Sigmoid colon (tissue), 3 donors: ENCODE results near the gene TNIP2.

Source experiments
- POLR2A ChIP-seq, 2 donors: fragments of 450-650 bp; IDR thresholded peaks; one replicate each; pipeline ENCODE4 v1.6.1; 2016; ENCODE audit warnings: antibody characterized with exemption in 2 of 2, mild to moderate bottlenecking in 2 of 2, moderate library complexity in 2 of 2
- TF ChIP-seq, protein P1 (sequence below), 4 experiments: fragments of 450-650 bp in 3 of 4; fragments of 200-600 bp in 1 of 4; IDR thresholded peaks; one replicate each; pipeline ENCODE4 v1.5.1; 2016 to 2019; ENCODE audit warnings: antibody characterized with exemption in 4 of 4, mild to moderate bottlenecking in 3 of 4, moderate library complexity in 2 of 4

DNA sequence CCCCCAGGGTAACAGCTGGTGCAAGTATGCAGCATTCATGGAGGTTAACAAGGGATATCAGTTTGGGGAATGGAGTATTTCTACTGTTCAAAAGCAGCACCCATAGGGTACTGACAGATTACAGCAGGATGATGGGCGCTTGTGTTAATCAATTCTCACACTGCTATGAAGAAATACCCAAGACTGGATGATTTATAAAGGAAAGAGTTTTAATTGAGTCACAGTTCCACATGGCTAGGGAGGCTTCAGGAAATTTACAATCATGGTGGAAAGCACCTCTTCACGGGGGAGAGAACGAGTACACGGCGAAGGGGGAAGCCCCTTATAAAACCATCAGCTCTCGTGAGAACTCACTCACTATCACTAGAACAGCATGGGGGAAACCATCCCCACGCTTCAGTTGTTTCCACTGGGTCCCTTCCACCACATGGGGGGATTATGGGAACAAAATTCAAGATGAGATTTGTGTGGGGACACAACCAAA, 64.1 kb downstream of the TNIP2 start:
- TF ChIP-seq, protein P1, sequence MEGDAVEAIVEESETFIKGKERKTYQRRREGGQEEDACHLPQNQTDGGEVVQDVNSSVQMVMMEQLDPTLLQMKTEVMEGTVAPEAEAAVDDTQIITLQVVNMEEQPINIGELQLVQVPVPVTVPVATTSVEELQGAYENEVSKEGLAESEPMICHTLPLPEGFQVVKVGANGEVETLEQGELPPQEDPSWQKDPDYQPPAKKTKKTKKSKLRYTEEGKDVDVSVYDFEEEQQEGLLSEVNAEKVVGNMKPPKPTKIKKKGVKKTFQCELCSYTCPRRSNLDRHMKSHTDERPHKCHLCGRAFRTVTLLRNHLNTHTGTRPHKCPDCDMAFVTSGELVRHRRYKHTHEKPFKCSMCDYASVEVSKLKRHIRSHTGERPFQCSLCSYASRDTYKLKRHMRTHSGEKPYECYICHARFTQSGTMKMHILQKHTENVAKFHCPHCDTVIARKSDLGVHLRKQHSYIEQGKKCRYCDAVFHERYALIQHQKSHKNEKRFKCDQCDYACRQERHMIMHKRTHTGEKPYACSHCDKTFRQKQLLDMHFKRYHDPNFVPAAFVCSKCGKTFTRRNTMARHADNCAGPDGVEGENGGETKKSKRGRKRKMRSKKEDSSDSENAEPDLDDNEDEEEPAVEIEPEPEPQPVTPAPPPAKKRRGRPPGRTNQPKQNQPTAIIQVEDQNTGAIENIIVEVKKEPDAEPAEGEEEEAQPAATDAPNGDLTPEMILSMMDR (IDR thresholded peaks at IDR 0.05): no peak
- no peak for TF ChIP-seq POLR2A (IDR thresholded peaks at IDR 0.05)
